ENCODE measurements around the gene SF3B4.

The SF3B4 gene

GRCh38 chr1:149934356-149934755 lies 6.8 kb upstream of the SF3B4 start:
- TF ChIP-seq CTCF (IDR thresholded peaks at IDR 0.05; ENCODE audit: control insufficient read depth, insufficient read depth, low read depth, low read length, missing control alignments) = no peak
- no peak for DNase-seq (ENCODE audit: low read depth)
- H3K4me3 ChIP-seq (ENCODE audit: control insufficient read depth, low read depth, low read length) = no peak overlapping the region

- DNase-seq (ENCODE audit: low read depth) = no peak
- TF ChIP-seq CTCF (IDR thresholded peaks at IDR 0.05; ENCODE audit: control insufficient read depth, insufficient read depth, low read depth, low read length, missing control alignments) = no peak
- no peak overlapping the region for H3K4me3 ChIP-seq (ENCODE audit: control insufficient read depth, low read depth, low read length)
Measured at GRCh38 chr1:149933208-149933607, 5.6 kb upstream of the SF3B4 start.

- no peak for TF ChIP-seq CTCF (IDR thresholded peaks at IDR 0.05; ENCODE audit: control insufficient read depth, insufficient read depth, low read depth, low read length, missing control alignments)
- no peak for DNase-seq (ENCODE audit: low read depth)
- H3K4me3 ChIP-seq (ENCODE audit: control insufficient read depth, low read depth, low read length) = no peak overlapping the region
Measured at GRCh38 chr1:149932474-149932873, 4.9 kb upstream of the SF3B4 start.

- no peak for TF ChIP-seq CTCF (IDR thresholded peaks at IDR 0.05; ENCODE audit: control insufficient read depth, insufficient read depth, low read depth, low read length, missing control alignments)
- H3K4me3 ChIP-seq (ENCODE audit: control insufficient read depth, low read depth, low read length) = no peak overlapping the region
- no peak for DNase-seq (ENCODE audit: low read depth)
Measured at GRCh38 chr1:149931212-149931790, 3.7 kb upstream of the SF3B4 start.

GRCh38 chr1:149929856-149930255 lies 2.3 kb upstream of the SF3B4 start:
- no peak for TF ChIP-seq CTCF (IDR thresholded peaks at IDR 0.05; ENCODE audit: control insufficient read depth, insufficient read depth, low read depth, low read length, missing control alignments)
- H3K4me3 ChIP-seq (ENCODE audit: control insufficient read depth, low read depth, low read length) = no peak overlapping the region
- DNase-seq (ENCODE audit: low read depth) = no peak

GRCh38 chr1:149928401-149928724 lies 760 bp upstream of the SF3B4 start:
- peak overlapping the region; percentile 93 for H3K4me3 ChIP-seq (ENCODE audit: control insufficient read depth, low read depth, low read length)
- DNase-seq (ENCODE audit: low read depth) = no peak
- no peak for TF ChIP-seq CTCF (IDR thresholded peaks at IDR 0.05; ENCODE audit: control insufficient read depth, insufficient read depth, low read depth, low read length, missing control alignments)

GRCh38 chr1:149927056-149927562 lies 494 bp downstream of the SF3B4 start:
- no peak for TF ChIP-seq CTCF (IDR thresholded peaks at IDR 0.05; ENCODE audit: control insufficient read depth, insufficient read depth, low read depth, low read length, missing control alignments)
- peak overlapping the region; percentile 93 for H3K4me3 ChIP-seq (ENCODE audit: control insufficient read depth, low read depth, low read length)
- no peak for DNase-seq (ENCODE audit: low read depth)

All from AG09309 (cell line).